Measurements from ENCODE around the gene EEF1AKMT3.

DNA sequence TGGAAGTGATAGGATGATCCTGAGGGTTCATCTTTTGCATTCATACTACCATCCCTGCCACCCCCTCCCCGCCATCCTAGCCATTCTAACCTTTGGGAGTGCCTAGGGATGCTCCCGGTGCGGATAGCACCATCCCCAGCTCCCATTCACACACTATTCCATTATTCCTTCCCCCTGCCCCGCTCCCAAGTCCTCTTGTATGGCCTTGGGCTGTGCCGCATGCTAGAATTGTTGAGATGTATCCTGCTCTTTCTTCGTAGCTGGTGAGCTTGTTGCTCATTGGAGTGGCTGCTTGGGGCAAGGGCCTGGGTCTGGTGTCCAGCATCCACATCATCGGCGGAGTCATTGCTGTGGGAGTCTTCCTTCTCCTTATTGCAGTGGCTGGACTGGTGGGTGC lies 26.9 kb upstream of the EEF1AKMT3 start:
- TF ChIP-seq, protein P1, sequence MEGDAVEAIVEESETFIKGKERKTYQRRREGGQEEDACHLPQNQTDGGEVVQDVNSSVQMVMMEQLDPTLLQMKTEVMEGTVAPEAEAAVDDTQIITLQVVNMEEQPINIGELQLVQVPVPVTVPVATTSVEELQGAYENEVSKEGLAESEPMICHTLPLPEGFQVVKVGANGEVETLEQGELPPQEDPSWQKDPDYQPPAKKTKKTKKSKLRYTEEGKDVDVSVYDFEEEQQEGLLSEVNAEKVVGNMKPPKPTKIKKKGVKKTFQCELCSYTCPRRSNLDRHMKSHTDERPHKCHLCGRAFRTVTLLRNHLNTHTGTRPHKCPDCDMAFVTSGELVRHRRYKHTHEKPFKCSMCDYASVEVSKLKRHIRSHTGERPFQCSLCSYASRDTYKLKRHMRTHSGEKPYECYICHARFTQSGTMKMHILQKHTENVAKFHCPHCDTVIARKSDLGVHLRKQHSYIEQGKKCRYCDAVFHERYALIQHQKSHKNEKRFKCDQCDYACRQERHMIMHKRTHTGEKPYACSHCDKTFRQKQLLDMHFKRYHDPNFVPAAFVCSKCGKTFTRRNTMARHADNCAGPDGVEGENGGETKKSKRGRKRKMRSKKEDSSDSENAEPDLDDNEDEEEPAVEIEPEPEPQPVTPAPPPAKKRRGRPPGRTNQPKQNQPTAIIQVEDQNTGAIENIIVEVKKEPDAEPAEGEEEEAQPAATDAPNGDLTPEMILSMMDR (IDR thresholded peaks at IDR 0.05; ENCODE audit: low read length) = no peak
- no peak for TF ChIP-seq EZH2 (IDR thresholded peaks at IDR 0.05; ENCODE audit: borderline replicate concordance, low read length)

Measured in OCI-LY1 (cell line).